Measurements from ENCODE around the gene MDGA2. TPM values are rescaled to one million over a fixed set of nuclear protein-coding genes. Genes with fewer than 3 reads are reported as not detected.

Gene MDGA2
- total and polyA plus RNA-seq, 2 of the 13 experiments (the other 11 are each of a cell fraction or from before 2014, with no cell fraction given): not detected

DNA sequence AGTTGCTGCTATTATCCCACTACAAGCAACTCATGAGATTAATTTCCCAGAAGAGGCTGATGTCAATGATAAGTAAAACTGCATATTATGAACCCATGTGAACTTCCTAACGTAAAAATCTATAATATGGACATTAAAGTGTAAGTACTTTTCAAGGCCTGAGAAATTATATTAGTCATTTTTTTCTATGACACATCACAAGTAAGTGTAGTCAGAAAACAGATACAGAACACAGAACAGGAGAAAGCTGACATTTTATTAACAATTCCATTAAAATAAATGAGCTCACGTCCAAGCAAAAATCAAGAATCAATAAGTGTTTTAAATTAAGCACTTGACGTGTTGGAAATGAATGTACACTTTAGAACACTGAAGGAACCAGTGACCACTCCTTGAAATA lies 155.0 kb downstream of the MDGA2 start:
- in situ Hi-C loops (cut with HindIII; ENCODE audit: extremely low pct_ligation_motif_present, low pct_unique_long_range_greater_than_20kb) (no loop called here), intact Hi-C loops (cut with micrococcal nuclease; ENCODE audit: unreplicated experiment) (no loop called here)
- no peaks in the 10 kb centered on the region for H4K20me1 ChIP-seq (ENCODE audit: insufficient read depth, low read length)
- POLR2A ChIA-PET: no interaction called here
- ATAC-seq (no peak), DNase-seq (ENCODE audit: low spot score) (no peak), FAIRE-seq (no peak)
- no peak overlapping the region for H3K9ac ChIP-seq (ENCODE audit: insufficient read depth, low read depth, low read length)
- H3K4me2 ChIP-seq (ENCODE audit: low read depth, low read length): no peak overlapping the region
- CTCF ChIA-PET (ENCODE audit: low intra/inter-chr PET ratio, low total read pairs): no interaction called here
- no peaks in the 10 kb centered on the region for H3K36me3 ChIP-seq (replicated peaks in 1 of 2; ENCODE audit: control insufficient read depth in 1 of 2, insufficient read depth in 2 of 2, low read length in 2 of 2)
- no peaks in the 10 kb centered on the region for H3K79me2 ChIP-seq (ENCODE audit: insufficient read depth, low read length)
- H3K27me3 ChIP-seq (ENCODE audit: control insufficient read depth in 1 of 2, insufficient read depth in 2 of 2, low read length in 2 of 2): no peaks in the 10 kb centered on the region
- peaks cover 10% of the 10 kb centered on the region for H3K4me1 ChIP-seq (ENCODE audit: insufficient read depth, low read length)
- no TSS peak for BruUV-seq (replicated peaks)
- no peak overlapping the region for H2AFZ ChIP-seq (ENCODE audit: low read length)
- no peak overlapping the region for H3K27ac ChIP-seq (ENCODE audit: extremely low read length, insufficient read depth, low read length)
- H3K4me3 ChIP-seq (replicated peaks in 1 of 3; ENCODE audit: insufficient read depth in 1 of 3, low read depth in 2 of 3, low read length in 3 of 3): no peak overlapping the region
- WGBS (ENCODE audit: low lambda C conversion rate): 1% methylated on average over 3 of the region's 3 CpGs
- H3K9me3 ChIP-seq (ENCODE audit: low read length): no peaks in the 10 kb centered on the region
- TF ChIP-seq NFIC (IDR thresholded peaks at IDR 0.05; ENCODE audit: low read length): no peak
- TF ChIP-seq SNRNP70 (IDR thresholded peaks at IDR 0.05; ENCODE audit: low read depth, low read length): no peak
- TF ChIP-seq ZKSCAN8 (CRISPR knock-in tag; IDR thresholded peaks at IDR 0.05; ENCODE audit: borderline replicate concordance): no peak
- no peak for TF ChIP-seq ZNF263 (CRISPR knock-in tag; IDR thresholded peaks at IDR 0.05)
- no peak for TF ChIP-seq ATRX (CRISPR knock-in tag; IDR thresholded peaks at IDR 0.05; ENCODE audit: borderline replicate concordance)
- TF ChIP-seq, protein P1, sequence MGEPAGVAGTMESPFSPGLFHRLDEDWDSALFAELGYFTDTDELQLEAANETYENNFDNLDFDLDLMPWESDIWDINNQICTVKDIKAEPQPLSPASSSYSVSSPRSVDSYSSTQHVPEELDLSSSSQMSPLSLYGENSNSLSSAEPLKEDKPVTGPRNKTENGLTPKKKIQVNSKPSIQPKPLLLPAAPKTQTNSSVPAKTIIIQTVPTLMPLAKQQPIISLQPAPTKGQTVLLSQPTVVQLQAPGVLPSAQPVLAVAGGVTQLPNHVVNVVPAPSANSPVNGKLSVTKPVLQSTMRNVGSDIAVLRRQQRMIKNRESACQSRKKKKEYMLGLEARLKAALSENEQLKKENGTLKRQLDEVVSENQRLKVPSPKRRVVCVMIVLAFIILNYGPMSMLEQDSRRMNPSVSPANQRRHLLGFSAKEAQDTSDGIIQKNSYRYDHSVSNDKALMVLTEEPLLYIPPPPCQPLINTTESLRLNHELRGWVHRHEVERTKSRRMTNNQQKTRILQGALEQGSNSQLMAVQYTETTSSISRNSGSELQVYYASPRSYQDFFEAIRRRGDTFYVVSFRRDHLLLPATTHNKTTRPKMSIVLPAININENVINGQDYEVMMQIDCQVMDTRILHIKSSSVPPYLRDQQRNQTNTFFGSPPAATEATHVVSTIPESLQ (CRISPR knock-in tag; conservative IDR thresholded peaks at IDR 0.05): no peak
- TF ChIP-seq TP53 (CRISPR knock-in tag; conservative IDR thresholded peaks at IDR 0.05): no peak
- TF ChIP-seq, protein P2, sequence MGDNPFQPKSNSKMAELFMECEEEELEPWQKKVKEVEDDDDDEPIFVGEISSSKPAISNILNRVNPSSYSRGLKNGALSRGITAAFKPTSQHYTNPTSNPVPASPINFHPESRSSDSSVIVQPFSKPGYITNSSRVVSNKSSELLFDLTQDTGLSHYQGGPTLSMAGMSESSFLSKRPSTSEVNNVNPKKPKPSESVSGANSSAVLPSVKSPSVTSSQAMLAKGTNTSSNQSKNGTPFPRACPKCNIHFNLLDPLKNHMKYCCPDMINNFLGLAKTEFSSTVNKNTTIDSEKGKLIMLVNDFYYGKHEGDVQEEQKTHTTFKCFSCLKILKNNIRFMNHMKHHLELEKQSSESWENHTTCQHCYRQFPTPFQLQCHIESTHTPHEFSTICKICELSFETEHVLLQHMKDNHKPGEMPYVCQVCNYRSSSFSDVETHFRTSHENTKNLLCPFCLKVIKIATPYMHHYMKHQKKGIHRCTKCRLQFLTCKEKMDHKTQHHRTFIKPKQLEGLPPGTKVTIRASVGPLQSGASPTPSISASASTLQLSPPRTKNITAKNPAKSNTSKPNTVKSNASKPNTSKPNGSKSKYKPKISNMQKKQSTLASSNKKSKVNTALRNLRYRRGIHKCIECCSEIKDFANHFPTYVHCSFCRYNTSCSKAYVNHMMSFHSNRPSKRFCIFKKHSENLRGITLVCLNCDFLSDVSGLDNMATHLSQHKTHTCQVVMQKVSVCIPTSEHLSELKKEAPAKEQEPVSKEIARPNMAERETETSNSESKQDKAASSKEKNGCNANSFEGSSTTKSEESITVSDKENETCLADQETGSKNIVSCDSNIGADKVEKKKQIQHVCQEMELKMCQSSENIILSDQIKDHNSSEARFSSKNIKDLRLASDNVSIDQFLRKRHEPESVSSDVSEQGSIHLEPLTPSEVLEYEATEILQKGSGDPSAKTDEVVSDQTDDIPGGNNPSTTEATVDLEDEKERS (CRISPR knock-in tag; IDR thresholded peaks at IDR 0.05): no peak
- TF ChIP-seq, protein P3, sequence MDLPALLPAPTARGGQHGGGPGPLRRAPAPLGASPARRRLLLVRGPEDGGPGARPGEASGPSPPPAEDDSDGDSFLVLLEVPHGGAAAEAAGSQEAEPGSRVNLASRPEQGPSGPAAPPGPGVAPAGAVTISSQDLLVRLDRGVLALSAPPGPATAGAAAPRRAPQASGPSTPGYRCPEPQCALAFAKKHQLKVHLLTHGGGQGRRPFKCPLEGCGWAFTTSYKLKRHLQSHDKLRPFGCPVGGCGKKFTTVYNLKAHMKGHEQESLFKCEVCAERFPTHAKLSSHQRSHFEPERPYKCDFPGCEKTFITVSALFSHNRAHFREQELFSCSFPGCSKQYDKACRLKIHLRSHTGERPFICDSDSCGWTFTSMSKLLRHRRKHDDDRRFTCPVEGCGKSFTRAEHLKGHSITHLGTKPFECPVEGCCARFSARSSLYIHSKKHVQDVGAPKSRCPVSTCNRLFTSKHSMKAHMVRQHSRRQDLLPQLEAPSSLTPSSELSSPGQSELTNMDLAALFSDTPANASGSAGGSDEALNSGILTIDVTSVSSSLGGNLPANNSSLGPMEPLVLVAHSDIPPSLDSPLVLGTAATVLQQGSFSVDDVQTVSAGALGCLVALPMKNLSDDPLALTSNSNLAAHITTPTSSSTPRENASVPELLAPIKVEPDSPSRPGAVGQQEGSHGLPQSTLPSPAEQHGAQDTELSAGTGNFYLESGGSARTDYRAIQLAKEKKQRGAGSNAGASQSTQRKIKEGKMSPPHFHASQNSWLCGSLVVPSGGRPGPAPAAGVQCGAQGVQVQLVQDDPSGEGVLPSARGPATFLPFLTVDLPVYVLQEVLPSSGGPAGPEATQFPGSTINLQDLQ (CRISPR knock-in tag; IDR thresholded peaks at IDR 0.05): no peak
- TF ChIP-seq, protein P4, sequence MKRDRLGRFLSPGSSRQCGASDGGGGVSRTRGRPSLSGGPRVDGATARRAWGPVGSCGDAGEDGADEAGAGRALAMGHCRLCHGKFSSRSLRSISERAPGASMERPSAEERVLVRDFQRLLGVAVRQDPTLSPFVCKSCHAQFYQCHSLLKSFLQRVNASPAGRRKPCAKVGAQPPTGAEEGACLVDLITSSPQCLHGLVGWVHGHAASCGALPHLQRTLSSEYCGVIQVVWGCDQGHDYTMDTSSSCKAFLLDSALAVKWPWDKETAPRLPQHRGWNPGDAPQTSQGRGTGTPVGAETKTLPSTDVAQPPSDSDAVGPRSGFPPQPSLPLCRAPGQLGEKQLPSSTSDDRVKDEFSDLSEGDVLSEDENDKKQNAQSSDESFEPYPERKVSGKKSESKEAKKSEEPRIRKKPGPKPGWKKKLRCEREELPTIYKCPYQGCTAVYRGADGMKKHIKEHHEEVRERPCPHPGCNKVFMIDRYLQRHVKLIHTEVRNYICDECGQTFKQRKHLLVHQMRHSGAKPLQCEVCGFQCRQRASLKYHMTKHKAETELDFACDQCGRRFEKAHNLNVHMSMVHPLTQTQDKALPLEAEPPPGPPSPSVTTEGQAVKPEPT (CRISPR knock-in tag; IDR thresholded peaks at IDR 0.05; ENCODE audit: low read depth): no peak
- TF ChIP-seq, protein P5, sequence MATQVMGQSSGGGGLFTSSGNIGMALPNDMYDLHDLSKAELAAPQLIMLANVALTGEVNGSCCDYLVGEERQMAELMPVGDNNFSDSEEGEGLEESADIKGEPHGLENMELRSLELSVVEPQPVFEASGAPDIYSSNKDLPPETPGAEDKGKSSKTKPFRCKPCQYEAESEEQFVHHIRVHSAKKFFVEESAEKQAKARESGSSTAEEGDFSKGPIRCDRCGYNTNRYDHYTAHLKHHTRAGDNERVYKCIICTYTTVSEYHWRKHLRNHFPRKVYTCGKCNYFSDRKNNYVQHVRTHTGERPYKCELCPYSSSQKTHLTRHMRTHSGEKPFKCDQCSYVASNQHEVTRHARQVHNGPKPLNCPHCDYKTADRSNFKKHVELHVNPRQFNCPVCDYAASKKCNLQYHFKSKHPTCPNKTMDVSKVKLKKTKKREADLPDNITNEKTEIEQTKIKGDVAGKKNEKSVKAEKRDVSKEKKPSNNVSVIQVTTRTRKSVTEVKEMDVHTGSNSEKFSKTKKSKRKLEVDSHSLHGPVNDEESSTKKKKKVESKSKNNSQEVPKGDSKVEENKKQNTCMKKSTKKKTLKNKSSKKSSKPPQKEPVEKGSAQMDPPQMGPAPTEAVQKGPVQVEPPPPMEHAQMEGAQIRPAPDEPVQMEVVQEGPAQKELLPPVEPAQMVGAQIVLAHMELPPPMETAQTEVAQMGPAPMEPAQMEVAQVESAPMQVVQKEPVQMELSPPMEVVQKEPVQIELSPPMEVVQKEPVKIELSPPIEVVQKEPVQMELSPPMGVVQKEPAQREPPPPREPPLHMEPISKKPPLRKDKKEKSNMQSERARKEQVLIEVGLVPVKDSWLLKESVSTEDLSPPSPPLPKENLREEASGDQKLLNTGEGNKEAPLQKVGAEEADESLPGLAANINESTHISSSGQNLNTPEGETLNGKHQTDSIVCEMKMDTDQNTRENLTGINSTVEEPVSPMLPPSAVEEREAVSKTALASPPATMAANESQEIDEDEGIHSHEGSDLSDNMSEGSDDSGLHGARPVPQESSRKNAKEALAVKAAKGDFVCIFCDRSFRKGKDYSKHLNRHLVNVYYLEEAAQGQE (IDR thresholded peaks at IDR 0.05; ENCODE audit: borderline replicate concordance in 1 of 2, low read depth in 1 of 2, low read length in 2 of 2): no peak

Measured in HepG2 (cell line).